ENCODE data around the gene CLSTN2. TPM values are rescaled to one million over a fixed set of nuclear protein-coding genes. Genes with fewer than 3 reads are reported as not detected.

CLSTN2 gene
- total RNA-seq, 2 donors from 2014 or later: not detected

GRCh38 chr3:140601881-140602280, 666.9 kb downstream of the CLSTN2 start:
- Mint-ChIP-seq H3K4me1 (ENCODE audit: low read depth) (no peaks in the 10 kb centered on the region), H3K4me3 (no peak overlapping the region)

GRCh38 chr3:140602781-140603180, 667.8 kb downstream of the CLSTN2 start:
- DNase-seq: no peak
- no peaks in the 10 kb centered on the region for H3K4me1 Mint-ChIP-seq (ENCODE audit: low read depth)
- no peak overlapping the region for H3K27ac Mint-ChIP-seq
- H3K9me3 Mint-ChIP-seq: peaks cover 2 to 4% of the 10 kb centered on the region in 2 donors
- H3K4me3 Mint-ChIP-seq: no peak overlapping the region
- H3K36me3 Mint-ChIP-seq (ENCODE audit: insufficient read depth in 2 of 2): no peaks in the 10 kb centered on the region
- H3K27me3 Mint-ChIP-seq (ENCODE audit: low read depth): peaks cover 5% of the 10 kb centered on the region
- no peak for ATAC-seq (replicated peaks in 1 of 2)

More at GRCh38 chr3:140601881-140602280, 666.9 kb downstream of the CLSTN2 start:
- H3K9me3 Mint-ChIP-seq: peaks cover 0 to 4% of the 10 kb centered on the region in 2 donors
- no peaks in the 10 kb centered on the region for H3K36me3 Mint-ChIP-seq (ENCODE audit: insufficient read depth in 2 of 2)
- ATAC-seq (replicated peaks in 1 of 2): no peak
- DNase-seq: no peak
- no peak overlapping the region for H3K27ac Mint-ChIP-seq
- H3K27me3 Mint-ChIP-seq (ENCODE audit: low read depth): peaks cover 5% of the 10 kb centered on the region

GRCh38 chr3:140603766-140604165, 668.8 kb downstream of the CLSTN2 start:
- H3K27ac Mint-ChIP-seq: no peak overlapping the region

GRCh38 chr3:140610544-140610943, 675.6 kb downstream of the CLSTN2 start:
- Mint-ChIP-seq H3K27me3 (ENCODE audit: low read depth) (peaks cover 5% of the 10 kb centered on the region), H3K4me3 (no peak overlapping the region), H3K4me1 (ENCODE audit: low read depth) (no peaks in the 10 kb centered on the region), H3K36me3 (ENCODE audit: insufficient read depth in 2 of 2) (no peaks in the 10 kb centered on the region), H3K27ac (no peak overlapping the region), H3K9me3 (peaks cover 3 to 5% of the 10 kb centered on the region in 2 donors)
- ATAC-seq (replicated peaks in 1 of 2): no peak
- no peak for DNase-seq

More at GRCh38 chr3:140603766-140604165, 668.8 kb downstream of the CLSTN2 start:
- DNase-seq: no peak
- Mint-ChIP-seq H3K4me3 (no peak overlapping the region), H3K27me3 (ENCODE audit: low read depth) (peaks cover 5% of the 10 kb centered on the region), H3K4me1 (ENCODE audit: low read depth) (no peaks in the 10 kb centered on the region), H3K36me3 (ENCODE audit: insufficient read depth in 2 of 2) (no peaks in the 10 kb centered on the region), H3K9me3 (peaks cover 2 to 5% of the 10 kb centered on the region in 2 donors)
- ATAC-seq (replicated peaks in 1 of 2): no peak

- ATAC-seq (replicated peaks in 1 of 2): no peak
- peaks cover 0 to 2% of the 10 kb centered on the region in 2 donors for H3K36me3 Mint-ChIP-seq (ENCODE audit: insufficient read depth in 2 of 2)
- H3K9me3 Mint-ChIP-seq: peaks cover 4 to 7% of the 10 kb centered on the region in 2 donors
- no peak overlapping the region for H3K4me3 Mint-ChIP-seq
- H3K27me3 Mint-ChIP-seq (ENCODE audit: low read depth): no peaks in the 10 kb centered on the region
- no peaks in the 10 kb centered on the region for H3K4me1 Mint-ChIP-seq (ENCODE audit: low read depth)
- DNase-seq: no peak
- no peak overlapping the region for H3K27ac Mint-ChIP-seq
Measured at GRCh38 chr3:140614001-140614400, 679.0 kb downstream of the CLSTN2 start.

- H3K36me3 Mint-ChIP-seq (ENCODE audit: insufficient read depth in 2 of 2): peaks cover 0 to 2% of the 10 kb centered on the region in 2 donors
- DNase-seq (no peak), ATAC-seq (replicated peaks in 1 of 2) (no peak)
- peaks cover 4 to 7% of the 10 kb centered on the region in 2 donors for H3K9me3 Mint-ChIP-seq
- no peaks in the 10 kb centered on the region for H3K4me1 Mint-ChIP-seq (ENCODE audit: low read depth)
- no peak overlapping the region for H3K27ac Mint-ChIP-seq
- no peak overlapping the region for H3K4me3 Mint-ChIP-seq
- H3K27me3 Mint-ChIP-seq (ENCODE audit: low read depth): no peaks in the 10 kb centered on the region
Measured at GRCh38 chr3:140617135-140617534, 682.1 kb downstream of the CLSTN2 start.

DNA sequence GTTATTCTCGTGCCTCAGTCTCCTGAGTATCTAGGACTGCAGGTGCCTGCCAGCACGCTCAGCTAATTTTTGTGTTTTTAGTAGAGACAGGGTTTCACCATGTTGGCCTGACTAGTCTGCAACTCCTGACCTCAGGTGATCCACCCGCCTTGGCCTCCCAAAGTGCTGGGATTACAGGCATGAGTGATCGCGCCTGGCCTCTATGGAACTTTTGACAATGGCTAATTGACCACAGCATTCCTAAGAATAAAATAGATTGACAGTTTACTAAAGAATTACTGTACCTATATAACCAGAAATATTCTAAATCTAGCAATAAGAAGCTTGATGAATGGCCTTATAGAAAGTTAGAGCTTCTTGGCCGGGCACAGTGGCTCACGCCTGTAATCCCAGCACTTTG, 691.9 kb downstream of the CLSTN2 start:
- H3K4me3 Mint-ChIP-seq: no peak overlapping the region
- no peak overlapping the region for H3K27ac Mint-ChIP-seq
- no peaks in the 10 kb centered on the region for H3K36me3 Mint-ChIP-seq (ENCODE audit: insufficient read depth in 2 of 2)
- DNase-seq (no peak), ATAC-seq (replicated peaks in 1 of 2) (no peak)
- no peaks in the 10 kb centered on the region for H3K27me3 Mint-ChIP-seq (ENCODE audit: low read depth)
- peaks cover 0 to 1% of the 10 kb centered on the region in 2 donors for H3K9me3 Mint-ChIP-seq
- no peaks in the 10 kb centered on the region for H3K4me1 Mint-ChIP-seq (ENCODE audit: low read depth)

Measured in activated T-cell treated with anti-CD3 and anti-CD28 coated beads, Interleukin-2, amount 50 U/mL, for 72 hours (primary cell).